ENCODE data around the gene CDC123.
A peak's percentile ranks its signal among the peaks of the same experiment; 100 is the strongest.
"Not testable (repeated sequence)": the region's sequence is repeated elsewhere in the genome, so short reads cannot be mapped to it uniquely, and the experiment has no call there.

The CDC123 gene

DNA sequence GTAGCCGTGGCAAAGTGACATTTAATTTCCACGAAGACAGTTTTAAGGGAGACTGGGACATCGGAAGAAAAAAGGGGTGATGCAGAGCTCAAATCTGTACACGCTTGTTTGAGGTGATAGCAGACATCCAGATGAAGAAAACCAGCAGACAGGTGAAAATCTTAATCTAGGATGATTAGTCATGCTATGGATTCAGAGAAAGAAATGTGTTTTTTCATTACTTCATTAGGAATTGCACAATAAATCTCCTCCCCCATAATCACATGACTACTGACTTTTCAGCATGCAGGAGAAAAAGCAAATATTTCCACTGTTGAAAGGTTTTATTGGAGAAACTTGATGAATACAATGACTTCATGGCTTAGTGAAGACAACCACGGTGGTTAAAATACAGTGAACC lies 2.8 kb upstream of the CDC123 start:
- no peak for DNase-seq

DNA sequence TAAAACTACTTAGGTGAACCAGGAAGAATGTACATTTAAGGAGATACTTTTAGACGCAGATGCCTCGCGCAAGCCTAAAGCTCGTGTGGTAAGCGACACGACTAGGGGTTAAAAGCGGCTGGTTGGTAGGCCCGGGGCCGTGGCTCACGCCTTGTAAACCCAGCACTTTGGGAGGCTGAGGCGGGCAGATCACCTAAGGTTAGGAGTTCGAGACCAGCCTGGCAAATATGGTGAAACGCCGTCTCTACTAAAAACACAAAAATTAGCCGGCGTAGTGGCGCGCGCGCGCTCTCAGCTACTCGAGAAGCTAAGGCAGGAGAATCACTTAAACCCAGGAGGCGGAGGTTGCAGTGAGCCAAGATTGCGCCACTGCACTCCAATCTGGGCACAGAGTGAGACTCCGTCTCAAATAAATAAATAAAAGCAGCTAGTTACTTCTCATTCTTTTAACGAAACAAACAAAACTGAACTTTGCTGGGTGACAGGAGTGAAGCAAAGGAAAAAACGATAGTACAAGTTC lies 1.2 kb upstream of the CDC123 start:
- peak; percentile 58 for DNase-seq

DNA sequence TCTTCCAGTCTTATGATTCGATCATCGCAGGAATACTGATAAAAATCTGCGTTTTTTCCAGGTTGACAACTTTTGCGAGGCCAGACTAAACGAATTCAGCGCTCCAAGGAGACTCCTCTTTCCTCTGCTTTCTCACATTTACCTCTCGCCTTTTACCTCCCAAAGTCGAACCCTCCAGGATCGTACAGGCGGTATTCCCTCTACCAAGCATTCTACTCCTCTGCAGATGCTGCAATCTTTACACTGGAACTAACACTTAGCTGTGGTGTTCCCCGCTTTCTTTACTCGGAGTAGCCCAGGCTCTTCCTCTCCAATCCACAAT lies 746 bp upstream of the CDC123 start:
- DNase-seq = no peak

DNA sequence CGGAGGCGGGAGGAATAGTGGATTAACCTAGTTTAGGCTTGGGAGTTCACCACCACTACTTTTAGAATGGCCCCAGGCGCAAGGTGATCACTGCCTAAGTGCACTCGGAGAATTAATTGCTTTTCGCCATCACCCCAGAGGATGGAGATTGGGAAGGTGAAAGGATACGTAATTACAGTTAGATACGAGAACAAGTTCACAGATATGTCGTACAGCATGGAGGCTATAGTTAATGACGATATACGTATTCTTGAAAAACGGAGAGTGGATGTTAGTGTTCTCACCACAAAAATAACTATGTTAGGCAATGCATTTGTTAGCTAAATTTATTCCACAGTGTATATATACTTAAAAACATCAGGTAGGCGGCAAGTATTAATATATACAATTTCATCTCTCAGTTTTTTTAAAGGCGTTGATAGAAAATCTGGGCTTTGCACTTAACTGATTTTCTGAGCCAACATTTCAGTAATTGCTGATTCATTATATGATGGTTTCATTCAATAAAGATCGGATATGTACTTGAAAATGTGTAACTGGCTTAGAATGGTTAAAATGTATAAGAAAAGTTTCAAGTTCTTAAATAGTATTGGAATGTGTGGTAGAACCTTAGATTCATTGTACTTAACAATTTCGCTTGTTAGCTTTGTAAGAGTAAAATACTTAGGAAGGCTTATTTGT lies 683 bp downstream of the CDC123 start:
- no peak for DNase-seq

DNA sequence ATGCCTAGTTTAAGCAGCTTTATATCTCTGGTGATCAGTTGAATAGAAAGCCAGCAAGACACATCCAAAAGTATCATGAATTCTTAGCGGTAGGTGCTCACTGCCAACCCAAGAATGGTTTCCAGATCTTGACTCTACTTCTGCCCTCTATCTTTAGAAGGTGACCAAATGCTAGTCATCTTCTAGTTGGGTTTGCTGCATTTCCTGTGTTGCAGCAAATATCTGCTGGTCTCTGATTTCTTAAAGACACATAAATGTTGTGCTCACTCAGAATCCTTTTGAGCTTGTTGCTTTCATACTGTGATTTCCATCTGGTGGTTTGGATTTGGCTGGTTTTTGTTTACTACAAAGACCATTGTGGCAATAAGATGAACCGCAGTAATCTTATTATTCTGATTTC lies 2.2 kb downstream of the CDC123 start:
- DNase-seq = peak; percentile 50

DNA sequence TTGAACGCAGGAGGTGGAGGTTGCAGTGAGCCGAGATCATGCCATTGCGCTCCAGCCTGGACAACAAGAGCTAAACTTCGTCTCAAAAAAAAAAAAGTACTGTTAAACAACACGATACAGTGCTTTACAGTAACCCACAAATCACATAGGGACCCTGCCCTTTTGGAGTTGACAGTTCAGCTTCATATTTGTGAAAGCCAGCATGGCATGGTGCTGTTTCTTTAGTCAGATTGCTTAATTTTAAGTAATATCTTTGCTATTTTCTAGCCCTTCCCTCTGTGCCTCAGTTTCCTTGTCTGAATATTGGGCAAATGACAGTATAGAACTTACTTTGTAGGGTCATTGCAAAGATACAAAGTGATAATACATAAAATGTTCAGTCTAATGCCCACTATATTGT lies 4.9 kb downstream of the CDC123 start:
- DNase-seq = no peak

DNA sequence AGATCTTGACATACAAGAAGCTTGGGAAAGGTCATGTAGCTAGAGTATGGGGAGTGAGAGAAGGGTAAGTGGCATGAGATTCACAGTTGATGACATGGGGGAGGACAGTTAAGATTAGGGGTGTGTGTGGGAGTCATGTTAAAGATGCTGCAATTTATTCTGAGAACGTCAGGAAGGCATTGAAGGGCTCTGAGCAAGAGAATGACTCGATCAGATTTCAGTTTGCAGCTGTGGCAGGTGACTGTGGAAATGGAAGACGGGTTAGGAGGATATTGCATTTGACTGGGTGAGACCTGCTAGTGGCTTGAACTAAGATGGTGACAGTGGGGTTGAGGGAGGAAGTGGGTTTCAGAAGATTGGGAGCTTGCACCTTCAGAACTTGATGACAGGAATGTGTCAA lies 5.6 kb downstream of the CDC123 start:
- DNase-seq = peak; percentile 69

DNA sequence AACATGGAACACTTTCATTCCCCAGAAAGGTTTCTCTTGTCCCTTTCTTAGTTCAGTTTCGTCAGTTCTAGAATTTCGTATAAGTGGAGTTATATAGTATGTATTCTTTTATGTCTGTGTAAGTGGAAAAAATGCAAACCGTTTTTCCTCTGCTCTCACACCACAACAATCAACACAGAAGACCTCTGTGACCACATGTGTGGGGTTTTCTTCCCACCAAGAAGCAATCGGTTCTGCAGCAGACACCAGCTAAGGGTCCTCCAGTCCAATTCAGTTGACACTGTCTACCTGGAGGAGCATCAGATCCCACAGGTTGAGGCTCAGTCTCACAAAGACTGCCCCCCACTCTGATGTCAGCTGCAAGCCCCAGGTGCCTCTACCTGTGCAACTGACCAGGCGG lies 6.2 kb downstream of the CDC123 start:
- no peak for DNase-seq

DNA sequence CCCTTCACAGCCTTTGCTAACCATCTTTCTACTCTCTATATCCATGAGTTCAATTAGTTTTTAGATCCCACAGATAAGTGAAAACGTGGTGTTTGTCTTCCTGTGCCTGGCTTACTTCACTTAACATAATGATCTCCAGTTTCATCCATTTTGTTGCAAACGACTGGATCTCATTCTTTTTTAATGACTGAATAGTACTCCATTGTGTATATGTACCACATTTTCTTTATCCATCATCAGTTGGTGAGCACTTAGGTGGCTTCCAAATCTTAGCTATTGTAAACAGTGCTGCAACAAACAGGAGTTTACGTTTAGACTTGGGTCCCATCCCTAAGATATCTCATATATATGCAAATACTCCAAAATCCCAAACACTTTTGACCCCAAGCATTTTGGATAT lies 9.1 kb downstream of the CDC123 start:
- no peak for DNase-seq

DNA sequence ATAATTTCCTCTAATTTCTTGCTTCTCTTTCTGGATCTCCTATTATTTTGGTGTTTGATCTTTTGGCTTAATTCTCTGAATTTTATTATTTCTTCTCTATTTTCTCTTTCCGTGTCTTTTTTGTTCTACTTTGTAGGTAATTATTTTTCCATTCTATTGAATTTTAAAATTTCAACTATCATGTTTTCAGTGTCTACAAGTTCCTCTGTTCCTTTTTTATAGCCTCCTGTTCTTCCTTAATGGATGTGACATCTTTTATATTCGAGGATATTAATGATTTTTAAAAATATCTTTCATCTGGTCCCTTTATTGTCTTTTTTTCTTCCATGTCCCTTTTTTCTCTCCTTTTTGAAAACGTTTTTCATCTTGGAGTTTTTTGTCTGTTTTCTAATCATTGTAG lies 11.1 kb downstream of the CDC123 start:
- DNase-seq = no peak

DNA sequence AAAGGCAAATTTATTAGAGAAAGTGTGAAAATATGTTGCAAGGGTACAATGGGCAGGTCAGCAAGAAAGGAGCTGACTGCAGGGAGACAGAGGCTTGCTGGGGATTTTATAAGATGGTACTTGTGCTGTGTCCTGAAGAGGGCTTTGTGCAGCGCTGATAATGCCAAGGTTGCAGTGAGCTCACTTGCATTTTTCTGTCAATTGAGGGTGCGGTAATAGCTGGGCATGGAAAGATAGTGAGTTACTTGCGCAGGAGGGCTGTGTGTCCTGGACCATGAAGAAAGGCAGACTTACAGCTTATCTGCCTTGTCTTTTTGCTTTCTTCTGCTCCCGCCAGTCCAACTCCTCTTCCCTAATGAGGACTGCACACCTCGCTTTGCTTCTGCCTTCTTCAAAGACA lies 12.5 kb downstream of the CDC123 start:
- no peak for DNase-seq

DNA sequence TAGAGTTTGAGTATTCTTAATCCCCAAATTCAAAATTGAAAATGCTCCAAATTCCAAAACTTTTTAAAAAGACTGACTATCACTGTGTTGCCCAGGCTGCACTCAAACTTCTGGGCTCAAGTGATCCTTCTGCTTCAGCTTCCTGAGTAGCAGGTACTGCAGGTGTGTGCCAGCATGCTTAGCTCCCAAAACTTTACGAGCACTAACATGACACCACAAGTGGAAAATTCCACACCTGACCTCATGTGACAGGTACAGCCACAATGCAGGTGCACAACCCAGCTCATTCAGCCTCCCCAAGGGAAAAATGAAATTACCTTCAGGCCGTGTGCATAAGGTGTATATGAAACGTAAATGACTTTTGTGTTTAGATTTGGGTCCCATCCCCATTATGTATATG lies 16.5 kb downstream of the CDC123 start:
- no peak for DNase-seq

DNA sequence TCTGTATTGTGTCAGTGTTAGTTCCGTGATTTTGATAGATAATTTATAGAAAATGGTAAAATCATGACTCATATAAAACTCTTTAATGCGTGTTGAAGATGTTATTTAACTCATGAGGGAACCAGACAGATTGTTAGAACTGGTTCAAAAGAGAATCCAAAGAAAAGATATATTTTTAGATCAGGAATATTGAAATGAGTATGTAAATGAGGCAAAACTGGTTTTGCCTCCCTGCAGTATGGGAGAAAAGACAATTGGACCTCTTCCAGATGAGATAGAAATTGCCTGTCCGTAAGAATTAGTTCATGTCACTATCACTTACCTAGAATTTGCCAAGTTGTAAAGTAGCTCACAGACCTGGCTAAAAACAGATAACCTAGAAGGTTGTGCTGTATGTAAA lies 17.6 kb downstream of the CDC123 start:
- no peak for DNase-seq

DNA sequence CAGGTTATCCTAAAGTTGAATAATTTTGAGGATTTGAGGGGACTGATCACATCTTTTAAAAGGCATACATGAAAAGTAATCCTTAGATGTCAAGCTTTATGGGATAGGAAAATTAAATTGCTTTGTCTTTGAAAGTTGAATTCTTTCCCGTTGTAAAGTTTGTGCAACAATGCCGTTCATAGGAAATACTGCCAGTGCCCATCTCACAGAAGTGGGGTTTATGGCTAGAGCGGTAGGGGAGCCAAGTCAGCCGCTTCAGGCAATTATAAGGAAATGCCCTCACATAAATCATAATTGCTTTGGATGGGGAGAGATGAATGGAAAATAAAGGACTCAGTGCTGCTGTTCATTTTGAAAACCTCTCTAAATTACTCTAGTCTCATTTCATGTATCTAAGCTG lies 18.1 kb downstream of the CDC123 start:
- DNase-seq = no peak

DNA sequence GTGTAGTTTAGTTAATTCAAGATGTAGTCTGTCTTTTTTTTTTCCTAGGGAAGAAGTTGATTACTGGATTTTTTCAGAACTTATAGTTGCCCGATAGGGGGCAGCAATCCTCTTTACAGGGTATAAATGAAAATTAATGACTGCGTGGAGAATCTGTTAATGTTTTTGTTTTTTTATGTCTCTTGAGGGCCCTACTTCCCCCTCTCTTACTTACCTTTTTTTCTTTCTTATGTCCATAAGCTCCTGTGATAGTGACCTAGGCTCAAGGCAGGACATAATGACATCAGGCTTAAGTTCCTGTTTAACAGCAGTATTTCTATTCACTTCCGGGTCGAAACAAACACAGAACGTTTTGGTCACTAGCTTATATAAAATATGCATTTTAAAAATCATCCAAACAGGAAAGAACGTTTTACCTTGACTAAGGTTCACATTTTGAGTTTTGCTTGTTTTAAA lies 18.8 kb downstream of the CDC123 start:
- DNase-seq = peak; percentile 41

DNA sequence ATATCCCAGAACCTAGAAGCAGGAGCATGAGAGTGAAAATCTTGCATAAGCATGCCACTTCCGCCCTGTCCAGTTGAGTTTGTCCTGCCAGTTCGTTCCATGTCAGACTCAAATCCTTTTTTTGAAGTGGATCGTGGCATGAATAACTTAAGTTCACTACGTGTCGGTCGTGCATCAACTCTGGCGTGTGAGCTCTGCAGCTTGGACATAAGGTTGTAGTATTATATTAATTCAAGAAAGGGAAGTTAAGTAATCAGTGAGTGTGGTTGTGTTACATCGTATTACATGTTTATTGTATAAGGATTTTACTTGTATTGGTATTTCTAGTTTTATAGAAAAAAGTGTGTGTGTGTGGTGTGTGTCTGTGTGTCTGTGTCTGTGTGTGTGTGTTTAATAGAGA lies 23.0 kb downstream of the CDC123 start:
- no peak for DNase-seq

DNA sequence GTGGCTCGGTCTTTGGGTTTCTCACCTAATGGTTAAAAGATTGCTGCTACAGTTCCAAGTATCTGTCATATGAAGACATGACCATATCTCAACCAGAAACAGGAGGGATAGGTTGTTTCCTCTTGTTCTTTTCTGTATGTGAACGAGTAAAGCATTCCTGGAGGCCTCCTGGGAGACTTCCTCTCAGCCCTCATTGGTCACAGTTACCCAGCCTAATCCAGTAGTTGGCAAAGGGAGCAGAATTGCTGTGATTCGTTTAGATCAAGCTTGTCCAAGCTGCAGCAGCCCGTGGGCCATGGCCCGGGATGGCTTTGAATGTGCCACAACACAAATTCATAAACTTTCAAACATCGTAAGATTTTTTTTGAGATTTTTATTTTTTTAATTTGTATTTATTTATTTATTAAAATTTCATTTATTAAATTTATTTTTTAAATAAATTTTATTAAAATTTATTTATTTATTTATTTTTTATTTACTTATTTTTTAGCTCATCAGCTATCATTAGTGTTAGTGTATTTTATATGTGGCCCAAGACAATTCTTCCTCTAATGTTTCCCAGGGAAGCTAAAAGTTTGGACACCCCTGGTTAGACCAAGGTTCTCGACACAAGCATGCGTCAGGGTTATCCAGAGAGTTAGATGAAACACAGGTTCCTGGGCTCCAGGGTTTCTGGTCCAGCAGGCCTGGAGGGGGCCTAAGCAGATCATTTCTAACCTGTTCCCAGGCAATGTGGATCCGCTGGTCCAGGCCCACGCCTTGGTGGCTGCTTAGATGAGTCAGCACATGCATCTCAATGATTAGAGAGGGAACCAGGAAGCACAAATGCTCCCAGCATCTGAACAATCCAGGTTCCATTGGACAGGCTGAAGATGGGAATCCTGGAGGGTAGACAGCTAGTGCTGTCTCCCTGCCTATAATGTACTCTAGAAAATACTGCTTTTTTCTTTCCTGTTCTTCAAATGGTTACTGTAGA lies 25.6 kb downstream of the CDC123 start:
- no peak for DNase-seq

DNA sequence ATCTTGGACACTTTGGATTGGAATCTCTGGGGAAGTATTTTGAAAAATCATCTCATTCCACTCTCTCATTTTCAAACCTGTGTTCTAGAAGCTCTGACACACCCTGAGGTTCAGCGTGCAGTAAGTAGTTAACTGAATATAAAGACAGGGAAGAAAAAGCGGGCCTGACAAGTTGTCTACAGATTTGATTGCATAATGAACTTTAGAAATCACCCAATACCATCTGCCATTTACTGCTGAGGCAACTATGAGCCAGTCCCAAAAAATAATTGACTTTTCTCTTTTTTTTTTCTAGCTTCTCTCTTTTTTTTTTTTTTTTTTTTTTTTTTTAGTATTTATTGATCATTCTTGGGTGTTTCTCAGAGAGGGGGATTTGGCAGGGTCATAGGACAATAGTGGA lies 29.5 kb downstream of the CDC123 start:
- no peak for DNase-seq

DNA sequence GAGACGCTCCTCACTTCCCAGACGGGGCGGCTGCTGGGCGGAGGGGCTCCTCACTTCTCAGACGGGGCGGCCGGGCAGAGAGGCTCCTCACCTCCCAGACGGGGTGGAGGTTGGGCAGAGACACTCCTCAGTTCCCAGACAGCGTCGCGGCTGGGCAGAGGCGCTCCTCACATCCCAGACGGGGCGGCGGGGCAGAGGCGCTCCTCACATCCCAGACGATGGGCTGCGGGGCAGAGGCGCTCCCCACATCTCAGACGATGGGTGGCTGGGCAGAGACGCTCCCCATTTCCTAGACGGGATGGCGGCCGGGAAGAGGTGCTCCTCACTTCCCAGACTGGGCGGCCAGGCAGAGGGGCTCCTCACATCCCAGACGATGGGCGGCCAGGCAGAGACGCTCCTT lies 30.4 kb downstream of the CDC123 start:
- not testable (repeated sequence) for DNase-seq

DNA sequence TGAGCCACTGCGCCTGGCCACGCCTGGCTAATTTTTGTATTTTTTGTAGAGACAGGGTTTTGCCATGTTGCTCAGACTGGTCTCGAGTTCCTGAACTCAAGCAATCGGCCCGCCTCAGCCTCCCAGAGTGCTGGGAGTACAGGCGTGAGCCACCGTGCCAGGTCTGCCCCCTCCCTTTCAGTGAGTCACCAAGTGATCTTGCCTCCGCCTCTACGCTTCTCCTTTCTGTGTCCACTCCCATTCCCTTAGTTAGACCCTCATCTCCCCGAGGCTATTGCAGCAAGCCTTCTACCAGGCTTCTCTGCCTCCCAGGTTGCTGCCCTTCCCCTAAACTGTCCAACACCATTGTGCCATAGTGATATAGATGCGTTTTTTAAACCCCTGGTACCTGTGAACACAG lies 32.9 kb downstream of the CDC123 start:
- DNase-seq = no peak

DNA sequence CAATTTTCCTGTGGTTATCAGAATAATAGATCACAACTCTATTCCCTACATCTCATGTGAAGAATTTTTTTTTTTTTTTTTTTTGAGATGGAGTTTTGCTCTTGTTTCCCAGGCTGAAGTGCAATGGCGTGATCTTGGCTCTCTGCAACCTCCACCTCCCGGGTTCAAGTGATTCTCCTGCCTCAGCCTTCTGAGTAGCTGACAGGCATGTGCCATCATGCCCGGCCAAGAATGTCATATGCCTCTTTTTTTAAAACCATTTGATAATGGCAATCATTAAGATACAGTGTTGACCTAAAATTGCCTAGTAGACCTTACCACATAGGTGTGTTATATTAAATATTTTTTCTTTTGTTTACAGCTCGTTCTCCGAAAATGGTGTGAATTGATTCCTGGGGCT lies 38.7 kb downstream of the CDC123 start:
- DNase-seq = not testable (repeated sequence)

DNA sequence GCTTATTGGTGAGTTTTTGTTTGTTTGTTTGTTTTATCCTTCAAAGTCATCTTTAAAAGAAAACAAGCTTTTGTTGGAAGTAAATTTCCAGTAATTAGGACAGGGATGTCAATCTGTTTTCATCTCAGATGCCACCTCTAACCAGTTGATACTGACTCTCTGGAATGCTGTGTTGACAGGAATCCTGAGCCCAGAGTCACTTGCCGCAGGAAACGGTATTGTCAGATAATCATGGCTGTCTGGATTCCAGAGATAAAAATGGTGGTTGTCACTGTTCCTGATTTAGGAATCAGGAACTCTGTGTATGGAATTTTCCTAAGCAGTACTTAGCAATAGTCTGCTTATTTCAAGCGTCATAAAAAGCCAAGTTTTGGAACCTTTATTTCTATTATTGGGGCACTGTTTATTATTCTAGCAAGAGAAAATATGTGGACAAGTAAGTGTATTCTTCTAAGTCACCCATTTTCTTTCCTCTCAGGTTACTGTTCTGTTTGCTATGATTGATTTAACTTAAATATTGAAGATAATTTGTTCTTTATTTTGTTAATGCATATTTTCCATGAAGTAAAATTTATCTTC lies 39.2 kb downstream of the CDC123 start:
- DNase-seq = no peak

DNA sequence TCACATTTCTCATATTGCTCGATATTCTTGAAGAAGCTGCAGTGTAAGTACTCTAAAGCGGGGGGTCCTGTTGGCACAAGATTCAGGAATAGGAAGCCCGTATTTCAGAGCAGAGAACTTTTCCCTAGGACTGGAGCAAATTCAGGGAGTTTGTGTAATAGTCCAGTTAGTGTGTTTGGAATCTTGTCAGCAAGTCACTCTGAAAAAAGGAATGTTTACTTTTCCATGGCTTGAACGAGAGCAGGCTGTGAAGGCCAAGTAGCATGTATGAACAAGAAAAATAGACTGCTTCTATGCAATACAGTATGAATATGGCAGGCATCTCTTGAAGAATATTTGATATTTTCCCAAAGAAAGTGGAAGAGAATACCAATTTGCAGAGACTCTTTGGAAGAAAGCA lies 39.8 kb downstream of the CDC123 start:
- DNase-seq = no peak
